Measurements from ENCODE around the gene RAD51B. TPM values are rescaled to one million over a fixed set of nuclear protein-coding genes. Genes with fewer than 3 reads are reported as not detected.

Gene RAD51B
- total RNA-seq, 1 experiment from 2014 or later = 10.8 TPM

GRCh38 chr14:68546839-68547238 lies 727.3 kb downstream of the RAD51B start:
- Histone ChIP-seq H3K9me2 (replicated peaks; ENCODE audit: low read length) (no peaks in the 10 kb centered on the region), H3K9me3 (ENCODE audit: low read length) (no peaks in the 10 kb centered on the region), H3K9ac (ENCODE audit: low read length) (peak overlapping the region; percentile 96), H3K27me3 (ENCODE audit: low read length) (no peaks in the 10 kb centered on the region), H3K4me1 (ENCODE audit: insufficient read depth, low read length) (peaks cover 55% of the 10 kb centered on the region), H3F3A (ENCODE audit: low read length, unreplicated experiment) (peaks cover 5% of the 10 kb centered on the region), H3K4me2 (ENCODE audit: low read length) (peak overlapping the region; percentile 74), H4K20me1 (ENCODE audit: low read length) (no peaks in the 10 kb centered on the region), H3K27ac (ENCODE audit: low read length) (peak overlapping the region; percentile 98), H3K79me2 (ENCODE audit: low read length) (no peaks in the 10 kb centered on the region), H3K4me3 (ENCODE audit: low read length) (0 out of 2 replicates have a peak overlapping the region, but pooled peaks have one; percentile 3), H2AFZ (ENCODE audit: low read length) (0 out of 2 replicates have a peak overlapping the region, but pooled peaks have one; percentile 1), H3K36me3 (ENCODE audit: low read depth, low read length) (no peaks in the 10 kb centered on the region)
- intact Hi-C loops (cut with micrococcal nuclease) = loop anchor here (1.0 to 5.0 kb wide), 13 partner anchors 12 to 605 kb away; no protein-coding TSS in a partner anchor
- ChIA-PET CTCF (interaction anchor here (0.6 to 1.4 kb wide), 3 partner anchors 11 to 134 kb away, joined by 3 read pairs; no protein-coding TSS in a partner anchor), POLR2A (ENCODE audit: unreplicated experiment) (interaction anchor here (0.6 to 2.1 kb wide), 12 partner anchors 25 to 547 kb away, joined by 3 to 18 read pairs (median 4); partner anchors contain the start of gene ZFP36L1)
- DNase-seq (peak; percentile 74), ATAC-seq (peak; percentile 3)
- BruUV-seq (replicated peaks) = no TSS peak
- TF ChIP-seq CTCF (conservative IDR thresholded peaks at IDR 0.05; ENCODE audit: low read depth, low read length) (no peak), EZH2 (IDR thresholded peaks at IDR 0.05; ENCODE audit: low read length, unreplicated experiment) (no peak), EZH2phosphoT487 (IDR thresholded peaks at IDR 0.05; ENCODE audit: borderline replicate concordance, low read length) (no peak)

GRCh38 chr14:68547305-68548193 lies 728.0 kb downstream of the RAD51B start:
- no peaks in the 10 kb centered on the region for H3K27me3 ChIP-seq (ENCODE audit: low read length)
- intact Hi-C loops (cut with micrococcal nuclease) = loop anchor here (1.0 to 5.0 kb wide), 14 partner anchors 12 to 605 kb away; no protein-coding TSS in a partner anchor
- TSS peak; percentile 93 for BruUV-seq (replicated peaks)
- peak; percentile 71 for ATAC-seq
- ChIA-PET POLR2A (ENCODE audit: unreplicated experiment) (interaction anchor here (0.6 to 2.1 kb wide), 17 partner anchors 13 to 548 kb away, joined by 3 to 18 read pairs (median 4); partner anchors contain the start of gene ZFP36L1), CTCF (interaction anchor here (0.6 to 1.4 kb wide), 7 partner anchors 12 to 241 kb away, joined by 3 to 4 read pairs (median 3); no protein-coding TSS in a partner anchor)
- H3K9me2 ChIP-seq (replicated peaks; ENCODE audit: low read length) = no peaks in the 10 kb centered on the region
- H3K4me1 ChIP-seq (ENCODE audit: insufficient read depth, low read length) = peaks cover 49% of the 10 kb centered on the region
- H3K4me2 ChIP-seq (ENCODE audit: low read length) = peak overlapping the region; percentile 74
- no peaks in the 10 kb centered on the region for H3K79me2 ChIP-seq (ENCODE audit: low read length)
- peak overlapping the region; percentile 96 for H3K9ac ChIP-seq (ENCODE audit: low read length)
- peak overlapping the region; percentile 98 for H3K27ac ChIP-seq (ENCODE audit: low read length)
- H2AFZ ChIP-seq (ENCODE audit: low read length) = 0 out of 2 replicates have a peak overlapping the region, but pooled peaks have one; percentile 1
- no peaks in the 10 kb centered on the region for H4K20me1 ChIP-seq (ENCODE audit: low read length)
- DNase-seq = peak; percentile 97
- peak overlapping the region; percentile 31 for H3K4me3 ChIP-seq (ENCODE audit: low read length)
- H3F3A ChIP-seq (ENCODE audit: low read length, unreplicated experiment) = peaks cover 5% of the 10 kb centered on the region
- H3K9me3 ChIP-seq (ENCODE audit: low read length) = no peaks in the 10 kb centered on the region
- no peaks in the 10 kb centered on the region for H3K36me3 ChIP-seq (ENCODE audit: low read depth, low read length)
- TF ChIP-seq EZH2phosphoT487 (IDR thresholded peaks at IDR 0.05; ENCODE audit: borderline replicate concordance, low read length) (no peak), CTCF (conservative IDR thresholded peaks at IDR 0.05; ENCODE audit: low read depth, low read length) (no peak)

Data from PC-3 (cell line).